Brain microvascular endothelial cell (primary cell): ENCODE data around the gene MYO3B.

Source experiments
- DNase-seq: peaks from one replicate; pipeline ENCODE4 v3.0.0-alpha.2; 2020
- H3K27ac ChIP-seq: fragments of 250-450 bp; sonication (Bioruptor Pico); 2 replicates; pipeline ENCODE4 v1.5.1; 2020; ENCODE audit warnings: mild to moderate bottlenecking, moderate library complexity
- H3K27me3 ChIP-seq: fragments of 250-450 bp; sonication (Bioruptor Pico); replicated peaks from 2 replicates; pipeline ENCODE4 v1.5.1; 2020; ENCODE audit warnings: mild to moderate bottlenecking
- H3K36me3 ChIP-seq: fragments of 250-450 bp; sonication (Bioruptor Pico); replicated peaks from 2 replicates; pipeline ENCODE4 v1.5.1; 2020; ENCODE audit warnings: mild to moderate bottlenecking
- H3K4me3 ChIP-seq: 2 replicates; pipeline ENCODE4 v1.5.1; 2011; ENCODE audit warnings: low read depth, mild to moderate bottlenecking, control low read depth, low read length, moderate library complexity
- in situ Hi-C: cut with HindIII; loops from 2 replicates; pipeline ENCODE4 v1.10.0; 2017; ENCODE audit warnings: low sequenced_read_pairs, low pct_ligation_motif_present
- TF ChIP-seq, protein P1 (sequence below): IDR thresholded peaks from 2 replicates; pipeline ENCODE4 v1.5.1; 2011; ENCODE audit warnings: low read depth, mild to moderate bottlenecking, moderate library complexity, low read length, control low read depth, inconsistent platforms; ENCODE audit errors: missing control alignments

Gene MYO3B

GRCh38 chr2:170213651-170214050 is 35.7 kb downstream of the MYO3B start:
- H3K36me3 ChIP-seq: no peaks in the 10 kb centered on the region
- no peak for DNase-seq

GRCh38 chr2:170214309-170214948 is 36.5 kb downstream of the MYO3B start:
- Histone ChIP-seq H3K36me3 (no peaks in the 10 kb centered on the region), H3K4me3 (no peak overlapping the region), H3K27me3 (no peaks in the 10 kb centered on the region), H3K27ac (no peak overlapping the region)
- TF ChIP-seq, protein P1, sequence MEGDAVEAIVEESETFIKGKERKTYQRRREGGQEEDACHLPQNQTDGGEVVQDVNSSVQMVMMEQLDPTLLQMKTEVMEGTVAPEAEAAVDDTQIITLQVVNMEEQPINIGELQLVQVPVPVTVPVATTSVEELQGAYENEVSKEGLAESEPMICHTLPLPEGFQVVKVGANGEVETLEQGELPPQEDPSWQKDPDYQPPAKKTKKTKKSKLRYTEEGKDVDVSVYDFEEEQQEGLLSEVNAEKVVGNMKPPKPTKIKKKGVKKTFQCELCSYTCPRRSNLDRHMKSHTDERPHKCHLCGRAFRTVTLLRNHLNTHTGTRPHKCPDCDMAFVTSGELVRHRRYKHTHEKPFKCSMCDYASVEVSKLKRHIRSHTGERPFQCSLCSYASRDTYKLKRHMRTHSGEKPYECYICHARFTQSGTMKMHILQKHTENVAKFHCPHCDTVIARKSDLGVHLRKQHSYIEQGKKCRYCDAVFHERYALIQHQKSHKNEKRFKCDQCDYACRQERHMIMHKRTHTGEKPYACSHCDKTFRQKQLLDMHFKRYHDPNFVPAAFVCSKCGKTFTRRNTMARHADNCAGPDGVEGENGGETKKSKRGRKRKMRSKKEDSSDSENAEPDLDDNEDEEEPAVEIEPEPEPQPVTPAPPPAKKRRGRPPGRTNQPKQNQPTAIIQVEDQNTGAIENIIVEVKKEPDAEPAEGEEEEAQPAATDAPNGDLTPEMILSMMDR: no peak
- in situ Hi-C loops: no loop called here
- DNase-seq: no peak

More at GRCh38 chr2:170213651-170214050, 35.7 kb downstream of the MYO3B start:
- Histone ChIP-seq H3K27ac (no peak overlapping the region), H3K4me3 (no peak overlapping the region), H3K27me3 (no peaks in the 10 kb centered on the region)
- in situ Hi-C loops: no loop called here
- TF ChIP-seq, protein P1: no peak

- Histone ChIP-seq H3K27me3 (no peaks in the 10 kb centered on the region), H3K27ac (no peak overlapping the region), H3K4me3 (no peak overlapping the region), H3K36me3 (no peaks in the 10 kb centered on the region)
- in situ Hi-C loops: no loop called here
- no peak for DNase-seq
- TF ChIP-seq, protein P1: no peak
These were observed 37.1 kb downstream of the MYO3B start for GRCh38 chr2:170215021-170215420.

DNA sequence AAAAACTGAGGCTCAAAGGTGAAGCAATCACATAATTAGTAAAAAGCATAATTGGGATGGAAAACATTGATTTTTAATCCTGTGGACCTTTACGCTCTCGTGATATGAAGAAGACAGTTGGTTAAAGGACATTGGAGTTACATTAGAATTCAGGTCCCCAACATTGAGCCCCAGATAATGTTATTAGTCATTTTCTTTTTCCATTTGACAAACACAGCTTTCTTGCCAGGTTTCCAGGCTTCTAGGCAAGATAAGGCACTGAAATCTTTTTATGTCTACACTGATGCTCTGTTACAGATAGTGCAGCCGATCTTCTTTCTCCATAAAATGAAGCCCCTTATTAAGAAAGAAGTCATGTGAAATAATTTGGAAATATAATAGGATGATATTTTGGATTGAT is 38.5 kb downstream of the MYO3B start:
- no peak for DNase-seq
- in situ Hi-C loops: no loop called here
- H3K36me3 ChIP-seq: no peaks in the 10 kb centered on the region
- TF ChIP-seq, protein P1: no peak
- no peak overlapping the region for H3K27ac ChIP-seq
- H3K27me3 ChIP-seq: no peaks in the 10 kb centered on the region
- H3K4me3 ChIP-seq: no peak overlapping the region

DNA sequence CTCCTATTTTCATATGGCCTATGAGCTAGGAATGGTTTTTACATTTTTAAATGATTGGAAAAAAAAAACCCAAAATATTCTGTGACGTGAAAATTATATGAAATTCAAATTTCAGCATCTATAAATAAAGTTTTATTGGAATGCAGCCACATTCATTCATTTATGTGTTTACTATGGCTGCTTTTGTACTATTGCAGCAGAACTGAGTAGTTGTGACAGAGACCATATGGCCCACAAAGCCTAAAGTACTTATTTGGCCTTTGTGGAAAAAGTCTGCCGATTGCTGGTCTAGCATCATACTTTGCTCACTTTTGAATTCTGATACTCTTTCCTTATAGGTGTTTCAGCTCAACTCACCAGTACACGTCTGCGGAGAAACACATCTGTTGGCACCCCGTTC is 39.0 kb downstream of the MYO3B start:
- DNase-seq: no peak
- H3K36me3 ChIP-seq: no peaks in the 10 kb centered on the region
- in situ Hi-C loops: no loop called here
- no peaks in the 10 kb centered on the region for H3K27me3 ChIP-seq
- no peak overlapping the region for H3K27ac ChIP-seq
- TF ChIP-seq, protein P1: no peak
- no peak overlapping the region for H3K4me3 ChIP-seq

DNA sequence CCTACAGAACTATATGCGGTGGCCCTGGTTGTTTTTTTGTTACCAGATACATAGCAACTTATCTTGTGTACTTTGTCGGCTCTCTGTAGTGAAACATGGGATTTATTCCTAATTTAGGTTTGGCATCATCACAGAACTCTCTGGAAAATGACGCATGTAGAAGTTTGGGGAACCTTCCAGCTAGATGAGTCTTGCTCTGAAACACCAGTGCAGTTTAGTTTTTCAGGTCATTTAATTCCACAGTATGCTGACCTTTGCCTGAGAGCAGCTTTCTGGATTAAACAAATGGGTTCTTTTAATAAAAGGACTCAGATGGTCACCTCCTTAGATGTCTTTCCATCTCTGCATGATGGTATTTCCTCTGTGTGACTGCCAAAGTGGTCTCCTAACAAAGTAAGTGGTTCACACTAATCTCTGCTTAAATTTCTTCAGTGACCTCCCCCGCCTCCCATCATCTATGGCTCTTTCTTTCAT is 39.9 kb downstream of the MYO3B start:
- Histone ChIP-seq H3K36me3 (no peaks in the 10 kb centered on the region), H3K4me3 (no peak overlapping the region), H3K27me3 (no peaks in the 10 kb centered on the region), H3K27ac (no peak overlapping the region)
- in situ Hi-C loops: no loop called here
- TF ChIP-seq, protein P1: no peak
- no peak for DNase-seq
